Measurements from ENCODE around the gene DSCAML1.
A peak's percentile ranks its signal among the peaks of the same experiment; 100 is the strongest.

Gene DSCAML1

GRCh38 chr11:117725048-117725734 is 71.8 kb downstream of the DSCAML1 start:
- H3K9me3 ChIP-seq: no peaks in the 10 kb centered on the region
- H3K4me1 ChIP-seq: peaks cover 47% of the 10 kb centered on the region
- H3K36me3 ChIP-seq: no peaks in the 10 kb centered on the region
- H3K4me3 ChIP-seq (ENCODE audit: low read depth, low read length): no peak overlapping the region
- peak; percentile 71 for DNase-seq
- peak; percentile 32; the same call in 1 of the 2 replicates for TF ChIP-seq CTCF (IDR thresholded peaks at IDR 0.05; ENCODE audit: low read depth, low read length)
- H3K27me3 ChIP-seq: no peaks in the 10 kb centered on the region

GRCh38 chr11:117724621-117725020 is 72.4 kb downstream of the DSCAML1 start:
- Histone ChIP-seq H3K4me3 (ENCODE audit: low read depth, low read length) (no peak overlapping the region), H3K9me3 (no peaks in the 10 kb centered on the region), H3K36me3 (no peaks in the 10 kb centered on the region), H3K4me1 (peaks cover 47% of the 10 kb centered on the region), H3K27me3 (no peaks in the 10 kb centered on the region)
- TF ChIP-seq CTCF (IDR thresholded peaks at IDR 0.05; ENCODE audit: low read depth, low read length): no peak
- DNase-seq: peak; percentile 53

- no peak overlapping the region for H3K4me3 ChIP-seq (ENCODE audit: low read depth, low read length)
- H3K4me1 ChIP-seq: peaks cover 47% of the 10 kb centered on the region
- H3K9me3 ChIP-seq: no peaks in the 10 kb centered on the region
- DNase-seq: peak; percentile 39
- no peaks in the 10 kb centered on the region for H3K27me3 ChIP-seq
- no peaks in the 10 kb centered on the region for H3K36me3 ChIP-seq
- no peak for TF ChIP-seq CTCF (IDR thresholded peaks at IDR 0.05; ENCODE audit: low read depth, low read length)
These were observed 72.9 kb downstream of the DSCAML1 start for GRCh38 chr11:117724104-117724503.

GRCh38 chr11:117723277-117724024 is 73.6 kb downstream of the DSCAML1 start:
- no peaks in the 10 kb centered on the region for H3K36me3 ChIP-seq
- H3K4me1 ChIP-seq: peaks cover 47% of the 10 kb centered on the region
- peak; percentile 37 for DNase-seq
- no peaks in the 10 kb centered on the region for H3K9me3 ChIP-seq
- 0 out of 2 replicates have a peak overlapping the region, but pooled peaks have one; percentile 8 for H3K4me3 ChIP-seq (ENCODE audit: low read depth, low read length)
- no peak for TF ChIP-seq CTCF (IDR thresholded peaks at IDR 0.05; ENCODE audit: low read depth, low read length)
- no peaks in the 10 kb centered on the region for H3K27me3 ChIP-seq

- Histone ChIP-seq H3K36me3 (no peaks in the 10 kb centered on the region), H3K4me3 (ENCODE audit: low read depth, low read length) (no peak overlapping the region), H3K9me3 (no peaks in the 10 kb centered on the region), H3K4me1 (peaks cover 59% of the 10 kb centered on the region), H3K27me3 (no peaks in the 10 kb centered on the region)
- no peak for TF ChIP-seq CTCF (IDR thresholded peaks at IDR 0.05; ENCODE audit: low read depth, low read length)
- no peak for DNase-seq
These were observed 74.9 kb downstream of the DSCAML1 start for GRCh38 chr11:117722082-117722481.

GRCh38 chr11:117720061-117720511 is 76.9 kb downstream of the DSCAML1 start:
- Histone ChIP-seq H3K9me3 (no peaks in the 10 kb centered on the region), H3K4me3 (ENCODE audit: low read depth, low read length) (no peak overlapping the region), H3K36me3 (no peaks in the 10 kb centered on the region), H3K4me1 (peaks cover 45% of the 10 kb centered on the region), H3K27me3 (no peaks in the 10 kb centered on the region)
- no peak for DNase-seq
- TF ChIP-seq CTCF (IDR thresholded peaks at IDR 0.05; ENCODE audit: low read depth, low read length): no peak
